Kidney epithelial cell (primary cell): ENCODE measurements around the gene EDNRA. TPM values are rescaled to one million over a fixed set of nuclear protein-coding genes. Genes with fewer than 3 reads are reported as not detected.

Source experiments
- DNase-seq: peaks from one replicate; pipeline ENCODE4 v3.0.0-alpha.2; 2010; ENCODE audit warnings: low read depth
- H3K27me3 ChIP-seq: 2 replicates; pipeline ENCODE4 v1.6.0; 2011; ENCODE audit warnings: low read length; ENCODE audit not compliant: control insufficient read depth, insufficient read depth
- H3K36me3 ChIP-seq: 2 replicates; pipeline ENCODE4 v1.5.1; 2011; ENCODE audit warnings: low read length; ENCODE audit not compliant: control insufficient read depth, insufficient read depth
- H3K4me3 ChIP-seq: 2 replicates; pipeline ENCODE4 v1.5.1; 2011; ENCODE audit warnings: low read depth, mild to moderate bottlenecking, control low read depth, low read length
- CTCF ChIP-seq: IDR thresholded peaks from 2 replicates; pipeline ENCODE4 v1.5.1; 2011; ENCODE audit warnings: mild to moderate bottlenecking, moderate library complexity, low read length, control low read depth, inconsistent platforms; ENCODE audit not compliant: insufficient read depth, poor library complexity, severe bottlenecking
- total RNA-seq: library from RNA; depleted of rRNA; stranded (reverse); fragments of >200 nt; gene quantifications from 2 replicates; pipeline ENCODE4 v1.2.3, GENCODE V29; 2015

Gene EDNRA
- total RNA-seq, 1 donor from 2014 or later = 11.7 TPM

- H3K36me3 ChIP-seq = no peaks in the 10 kb centered on the region
These were observed 43.7 kb downstream of the EDNRA start for GRCh38 chr4:147524601-147525000.

DNA sequence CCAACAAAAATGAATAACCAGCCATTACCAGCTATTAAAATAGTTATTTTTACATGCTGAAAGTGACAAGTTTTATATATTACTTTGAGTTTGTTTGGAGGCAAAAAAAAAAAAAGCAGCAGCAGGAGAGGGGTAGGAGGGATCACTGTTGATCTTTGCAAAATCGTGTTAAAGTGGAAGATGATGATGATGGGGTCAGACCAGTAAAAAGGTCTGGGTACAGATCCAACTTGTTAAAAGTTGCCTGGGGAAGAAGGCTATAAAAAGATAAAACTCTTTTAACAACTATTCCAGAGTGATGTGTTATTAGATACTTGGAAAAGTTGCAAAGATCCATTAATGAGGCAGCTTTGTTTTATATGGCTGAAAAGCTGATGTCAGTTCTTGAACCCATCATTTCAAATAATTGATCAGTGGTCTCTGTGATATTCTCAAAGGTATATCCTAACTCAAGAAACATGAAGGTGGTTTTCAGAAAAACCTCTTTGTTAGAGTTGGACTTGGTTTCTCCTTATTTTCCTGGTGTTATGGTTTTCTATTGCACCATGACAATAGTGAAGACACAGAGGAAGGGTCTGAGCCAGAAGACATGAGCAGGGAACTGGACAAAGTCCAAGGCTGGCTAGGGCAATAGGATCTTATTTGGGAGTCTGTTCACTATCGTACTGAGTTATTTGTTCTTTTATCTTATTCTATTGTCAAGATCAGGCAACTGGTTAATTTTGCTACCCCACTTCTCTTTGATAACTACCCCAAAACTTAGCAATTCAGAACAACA, 44.8 kb downstream of the EDNRA start:
- H3K4me3 ChIP-seq = no peak overlapping the region
- DNase-seq = no peak
- H3K27me3 ChIP-seq = no peaks in the 10 kb centered on the region
- H3K36me3 ChIP-seq = no peaks in the 10 kb centered on the region
- no peak for TF ChIP-seq CTCF

More at GRCh38 chr4:147524601-147525000, 43.7 kb downstream of the EDNRA start:
- Histone ChIP-seq H3K4me3 (no peak overlapping the region), H3K27me3 (no peaks in the 10 kb centered on the region)
- no peak for TF ChIP-seq CTCF
- no peak for DNase-seq

- no peak for DNase-seq
- no peaks in the 10 kb centered on the region for H3K36me3 ChIP-seq
- TF ChIP-seq CTCF = no peak
- no peaks in the 10 kb centered on the region for H3K27me3 ChIP-seq
- H3K4me3 ChIP-seq = no peak overlapping the region
These were observed 45.4 kb downstream of the EDNRA start for GRCh38 chr4:147526272-147526654.

GRCh38 chr4:147528054-147528453, 47.2 kb downstream of the EDNRA start:
- Histone ChIP-seq H3K36me3 (no peaks in the 10 kb centered on the region), H3K27me3 (no peaks in the 10 kb centered on the region), H3K4me3 (no peak overlapping the region)
- no peak for DNase-seq
- no peak for TF ChIP-seq CTCF

GRCh38 chr4:147530134-147530533, 49.2 kb downstream of the EDNRA start:
- TF ChIP-seq CTCF = no peak
- no peak overlapping the region for H3K4me3 ChIP-seq
- H3K27me3 ChIP-seq = no peaks in the 10 kb centered on the region
- no peak for DNase-seq
- no peaks in the 10 kb centered on the region for H3K36me3 ChIP-seq

GRCh38 chr4:147530723-147531122, 49.8 kb downstream of the EDNRA start:
- no peak for TF ChIP-seq CTCF
- Histone ChIP-seq H3K36me3 (no peaks in the 10 kb centered on the region), H3K27me3 (no peaks in the 10 kb centered on the region), H3K4me3 (no peak overlapping the region)
- DNase-seq = no peak
